Cardiac atrium fibroblast (primary cell): ENCODE data around the gene MTSS2. TPM values are rescaled to one million over a fixed set of nuclear protein-coding genes. Genes with fewer than 3 reads are reported as not detected.

Experiments used
- total RNA-seq: library from RNA; depleted of rRNA; stranded (reverse); fragments of >200 nt; gene quantifications from 2 replicates; pipeline ENCODE4 v1.2.3, GENCODE V29; 2015

The MTSS2 gene
- total RNA-seq: 18.6 and 20.4 TPM in 2 replicates

GRCh38 chr16:70685938-70686375 lies at the start of gene MTSS2:
Gene MTSS2, minus strand, starts transcription at chr16:70686053. Its CDS starts 262 bp downstream, at chr16:70685791.

DNA sequence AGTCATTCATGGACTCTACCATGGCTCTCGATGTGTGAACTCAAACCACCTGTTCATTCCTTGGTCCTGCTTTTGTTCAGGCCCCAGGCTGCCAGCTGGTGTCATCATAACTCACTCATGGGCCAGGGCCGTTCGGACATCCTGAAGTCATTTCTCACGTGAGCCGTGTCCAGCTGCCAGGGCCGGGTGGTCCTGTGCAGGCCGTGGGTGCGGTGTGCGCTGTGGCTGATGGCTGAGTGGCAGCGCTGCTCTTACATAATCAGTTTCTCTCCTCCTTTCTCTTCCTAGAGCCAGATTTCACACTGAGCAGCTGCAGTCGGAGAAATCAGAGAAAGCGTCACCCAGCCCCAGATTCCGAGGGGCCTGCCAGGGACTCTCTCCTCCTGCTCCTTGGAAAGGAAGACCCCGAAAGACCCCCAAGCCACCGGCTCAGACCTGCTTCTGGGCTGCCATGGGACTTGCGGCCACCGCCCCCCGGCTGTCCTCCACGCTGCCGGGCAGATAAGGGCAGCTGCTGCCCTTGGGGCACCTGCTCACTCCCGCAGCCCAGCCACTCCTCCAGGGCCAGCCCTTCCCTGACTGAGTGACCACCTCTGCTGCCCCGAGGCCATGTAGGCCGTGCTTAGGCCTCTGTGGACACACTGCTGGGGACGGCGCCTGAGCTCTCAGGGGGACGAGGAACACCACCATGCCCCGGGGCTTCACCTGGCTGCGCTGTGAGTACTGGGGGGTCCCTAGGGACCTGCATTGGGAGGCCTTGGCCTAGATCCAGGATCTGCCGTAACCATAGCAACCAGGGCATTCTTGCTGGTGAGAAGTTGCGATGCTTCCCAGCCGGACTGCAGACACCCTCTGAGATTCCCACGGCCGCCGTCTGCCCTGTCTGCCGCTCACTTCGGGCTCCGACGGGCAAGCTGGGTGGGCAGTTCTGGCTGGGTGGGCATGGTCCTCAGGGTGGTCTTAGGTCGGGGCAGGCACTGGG lies 39.3 kb downstream of the MTSS2 start, which contains the start of gene IL34:
Gene IL34 (plus strand): TSS at position 300 of the 982 bp plus-strand sequence. CDS start 389 bp downstream, at position 689.

Other genes starting within 250 kb of the MTSS2 start
- 35.3 and 41.0 TPM in 2 replicates for gene ST3GAL2, start 247.0 kb downstream of the MTSS2 start, total RNA-seq
- gene FCSK, start 231.5 kb downstream of the MTSS2 start, total RNA-seq: 5.6 and 7.9 TPM in 2 replicates
- gene COG4, start 162.5 kb downstream of the MTSS2 start, total RNA-seq: 40.8 and 62.1 TPM in 2 replicates
- gene SF3B3, start 162.2 kb downstream of the MTSS2 start, total RNA-seq: 73.7 and 98.3 TPM in 2 replicates
- gene IL34, start 39.5 kb downstream of the MTSS2 start, total RNA-seq: 4.9 TPM in 1 of 2 replicates, not detected in the other
- 20.0 and 21.1 TPM in 2 replicates for gene VAC14, start 115.1 kb upstream of the MTSS2 start, total RNA-seq